Upper lobe of left lung (tissue), 6 donors: Measurements from ENCODE around the gene LRRN2. TPM values are rescaled to one million over a fixed set of nuclear protein-coding genes. Genes with fewer than 3 reads are reported as not detected.
A peak's percentile ranks its signal among the peaks of the same experiment; 100 is the strongest.

ENCODE experiments used
- ATAC-seq, 2 donors: fragments of 200-7000 bp; cut with Tn5 transposase; one replicate each; pipeline ENCODE4 v1.9.1; 2022; ENCODE audit warnings: mild to moderate bottlenecking in 2 of 2, moderate library complexity in 2 of 2; ENCODE audit not compliant: low FRiP score in 2 of 2
- DNase-seq, 2 donors: peaks; one replicate each; pipeline ENCODE4 v3.0.0-alpha.2; 2019 to 2020
- H3K27ac ChIP-seq, 4 donors: fragments of 200-600 bp; sonication (generic); one replicate each; pipeline ENCODE4 v1.5.1; 2016 to 2019
- H3K27me3 ChIP-seq, 4 donors: fragments of 200-600 bp; sonication (generic); one replicate each; pipeline ENCODE4 v1.5.1; 2017 to 2019
- H3K36me3 ChIP-seq, 4 donors: fragments of 200-600 bp; sonication (generic); one replicate each; pipeline ENCODE4 v1.5.1; 2016 to 2019
- H3K4me1 ChIP-seq, 4 donors: fragments of 200-600 bp; sonication (generic); one replicate each; pipeline ENCODE4 v1.5.1; 2018 to 2019
- H3K4me3 ChIP-seq, 4 donors: fragments of 200-600 bp; sonication (generic); one replicate each; pipeline ENCODE4 v1.5.1; 2017 to 2019; ENCODE audit warnings: mild to moderate bottlenecking in 2 of 4, moderate library complexity in 1 of 4
- H3K9me3 ChIP-seq, 4 donors: fragments of 200-600 bp; sonication (generic); one replicate each; pipeline ENCODE4 v1.5.1; 2018 to 2019
- CTCF ChIP-seq, 6 experiments: fragments of 450-650 bp in 4 of 6; fragments of 200-600 bp in 2 of 6; sonication (generic) in 2 of 6; IDR thresholded peaks; one replicate each; pipeline ENCODE4 v1.5.1; 2016 to 2019; ENCODE audit warnings: antibody characterized with exemption in 6 of 6
- EP300 ChIP-seq, 4 donors: sonication (generic); formaldehyde crosslinking; IDR thresholded peaks; one replicate each; pipeline ENCODE4 v1.5.1; 2017; ENCODE audit warnings: antibody characterized with exemption in 4 of 4, control low read depth in 2 of 4
- POLR2A ChIP-seq, 4 donors: fragments of 450-650 bp; IDR thresholded peaks; one replicate each; pipeline ENCODE4 v1.5.1; 2016 to 2017; ENCODE audit warnings: antibody characterized with exemption in 4 of 4, mild to moderate bottlenecking in 2 of 4
- POLR2AphosphoS5 ChIP-seq, 2 donors: sonication (generic); formaldehyde crosslinking; IDR thresholded peaks; one replicate each; pipeline ENCODE4 v1.5.1; 2017; ENCODE audit warnings: antibody characterized with exemption in 2 of 2
- WGBS, 2 donors: methylation state at CpG; one replicate each; pipeline ENCODE4 v1.1.5; 2017 to 2018; 5-methylcytosine and 5-hydroxymethylcytosine counted together
- total RNA-seq, 6 donors: library from RNA; depleted of rRNA in 4 of 6; stranded (reverse); fragments of >200 nt in 4 of 6; gene quantifications; one replicate each; pipeline versions ENCODE4 v1.1.0 to v1.2.1, GENCODE V29; 2016 to 2021
- donor health status: DM: no; HTN: no; CAD: no; lungs with moderate emphysema.
- donor health status: DM: no; HTN: yes; CAD: no; lungs with severe emphysema.

The LRRN2 gene
- total RNA-seq, 6 donors from 2014 or later = 0.61 to 4.2 (median 2.6) TPM; not detected in 1

GRCh38 chr1:204576422-204576821 lies 109.1 kb downstream of the LRRN2 start:
- Histone ChIP-seq H3K27me3 (no peaks in the 10 kb centered on the region), H3K4me3 (no peak overlapping the region), H3K9me3 (no peaks in the 10 kb centered on the region), H3K36me3 (peaks cover 0 to 4% (median 2%) of the 10 kb centered on the region in 4 donors), H3K4me1 (peaks cover 2 to 18% (median 8%) of the 10 kb centered on the region in 4 donors), H3K27ac (no peak overlapping the region)
- TF ChIP-seq CTCF (IDR thresholded peaks at IDR 0.05) = no peak
- TF ChIP-seq POLR2AphosphoS5 (IDR thresholded peaks at IDR 0.05) = no peak
- TF ChIP-seq POLR2A (IDR thresholded peaks at IDR 0.05) = no peak
- no peak for TF ChIP-seq EP300 (IDR thresholded peaks at IDR 0.05)
- 83 to 88% methylated on average over 5 to 8 of the region's 8 CpGs for WGBS, 2 donors
- DNase-seq = no peak
- ATAC-seq = no peak

GRCh38 chr1:204575221-204576190 lies 110.0 kb downstream of the LRRN2 start:
- no peak for ATAC-seq
- Histone ChIP-seq H3K4me3 (no peak overlapping the region), H3K9me3 (no peaks in the 10 kb centered on the region), H3K36me3 (peaks cover 0 to 9% (median 2%) of the 10 kb centered on the region in 4 donors), H3K27ac (no peak overlapping the region), H3K27me3 (no peaks in the 10 kb centered on the region), H3K4me1 (peaks cover 2 to 18% (median 8%) of the 10 kb centered on the region in 4 donors)
- 80 to 86% methylated on average over 13 of the region's 13 CpGs for WGBS, 2 donors
- DNase-seq = peak in 1 of 2 donors; percentile 27
- TF ChIP-seq EP300 (IDR thresholded peaks at IDR 0.05) (no peak), CTCF (IDR thresholded peaks at IDR 0.05) (no peak), POLR2AphosphoS5 (IDR thresholded peaks at IDR 0.05) (no peak), POLR2A (IDR thresholded peaks at IDR 0.05) (no peak)

- H3K4me1 ChIP-seq = peaks cover 2 to 18% (median 8%) of the 10 kb centered on the region in 4 donors
- 65 to 75% methylated on average over 3 of the region's 3 CpGs for WGBS, 2 donors
- H3K4me3 ChIP-seq = no peak overlapping the region
- no peaks in the 10 kb centered on the region for H3K27me3 ChIP-seq
- no peak overlapping the region for H3K27ac ChIP-seq
- H3K36me3 ChIP-seq = peaks cover 0 to 9% (median 2%) of the 10 kb centered on the region in 4 donors
- no peaks in the 10 kb centered on the region for H3K9me3 ChIP-seq
- ATAC-seq = peak; percentile 35 to 39
- TF ChIP-seq EP300 (IDR thresholded peaks at IDR 0.05) (no peak), POLR2A (IDR thresholded peaks at IDR 0.05) (no peak), POLR2AphosphoS5 (IDR thresholded peaks at IDR 0.05) (no peak), CTCF (IDR thresholded peaks at IDR 0.05) (no peak)
- peak in 1 of 2 donors; percentile 72 for DNase-seq
These were observed 110.7 kb downstream of the LRRN2 start for GRCh38 chr1:204574865-204575163.

DNA sequence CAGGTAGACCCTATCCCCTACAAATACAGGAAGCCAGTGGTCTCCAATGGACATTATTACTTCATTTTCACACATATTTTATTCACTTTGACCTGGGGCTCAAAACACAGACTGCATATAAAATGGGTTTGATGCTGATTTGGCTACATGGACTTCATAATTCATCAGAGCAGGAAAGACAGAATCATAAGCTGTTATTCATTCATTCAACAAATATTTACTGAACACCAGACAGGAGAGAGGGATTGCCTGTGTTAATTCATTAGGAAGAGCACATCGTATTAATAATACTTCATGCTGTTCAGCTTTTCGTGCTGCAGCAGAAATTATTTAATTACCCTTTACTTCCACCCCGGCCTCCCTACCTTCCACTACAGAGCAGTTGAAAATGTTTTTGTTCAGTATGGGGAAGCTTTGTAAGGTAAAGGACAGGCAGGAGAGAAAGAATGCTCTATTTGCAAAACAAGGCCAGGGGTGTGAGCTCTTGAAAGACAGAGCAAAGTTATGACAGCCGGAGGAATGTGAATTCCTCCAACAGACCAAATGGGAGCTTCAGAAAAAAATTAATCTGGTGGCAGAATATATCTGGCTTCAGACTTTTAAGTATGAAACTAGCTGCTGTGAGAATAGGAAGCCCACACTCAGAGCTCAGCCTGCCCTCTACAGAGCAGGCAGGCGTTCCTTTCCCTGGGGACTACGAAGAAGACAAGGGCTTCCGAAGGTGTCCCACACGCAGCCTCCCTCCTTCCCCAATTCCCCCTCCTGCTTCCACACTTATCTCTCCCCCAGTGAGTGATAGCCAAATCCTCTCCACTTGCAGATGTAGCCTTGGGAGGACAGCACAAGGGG lies 111.3 kb downstream of the LRRN2 start:
- Histone ChIP-seq H3K27me3 (no peaks in the 10 kb centered on the region), H3K4me3 (no peak overlapping the region), H3K27ac (no peak overlapping the region), H3K9me3 (no peaks in the 10 kb centered on the region), H3K4me1 (peaks cover 2 to 17% (median 6%) of the 10 kb centered on the region in 4 donors), H3K36me3 (peaks cover 0 to 9% (median 2%) of the 10 kb centered on the region in 4 donors)
- no peak for ATAC-seq
- no peak for DNase-seq
- WGBS, 2 donors = 74 to 85% methylated on average over 8 of the region's 8 CpGs
- no peak for TF ChIP-seq POLR2A (IDR thresholded peaks at IDR 0.05)
- TF ChIP-seq POLR2AphosphoS5 (IDR thresholded peaks at IDR 0.05) = no peak
- TF ChIP-seq EP300 (IDR thresholded peaks at IDR 0.05) = no peak
- TF ChIP-seq CTCF (IDR thresholded peaks at IDR 0.05) = no peak
